ENCODE measurements around the gene IL22RA1.

The IL22RA1 gene

DNA sequence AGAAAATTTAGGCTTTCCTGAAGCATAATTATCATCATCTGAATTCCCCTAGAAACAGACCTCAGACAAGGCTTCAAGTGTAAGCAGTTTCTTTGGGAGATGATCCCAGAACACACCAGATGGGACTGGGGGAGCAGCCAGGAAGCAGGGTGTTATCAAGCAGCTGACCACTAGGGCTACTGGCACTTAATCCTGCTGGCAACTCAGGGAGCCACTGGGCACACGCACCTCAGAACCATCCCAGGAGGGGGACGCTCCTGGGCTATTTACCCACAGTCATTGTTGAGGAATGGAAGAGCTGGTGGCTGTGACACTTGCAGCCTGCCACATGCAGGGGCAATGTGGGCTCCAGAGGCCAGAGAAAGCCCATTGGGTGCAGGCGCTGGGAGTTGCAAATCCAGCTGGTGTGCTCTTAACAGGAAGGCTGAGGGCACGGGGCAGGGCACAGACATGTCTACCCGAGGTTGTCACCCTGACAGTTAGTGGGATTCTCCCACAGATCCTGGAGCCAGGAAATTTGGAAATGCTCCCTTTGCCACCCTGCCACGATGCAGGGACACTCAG, 15.1 kb upstream of the IL22RA1 start:
- Histone ChIP-seq H3K36me3 (ENCODE audit: low read length) (peaks cover 8% of the 10 kb centered on the region; the same call in 1 of the 2 replicates), H3K4me3 (ENCODE audit: insufficient read depth, low read length, poor library complexity, severe bottlenecking) (no peak overlapping the region), H3K9ac (ENCODE audit: low read length) (no peak overlapping the region), H4K20me1 (ENCODE audit: low read depth, low read length) (no peaks in the 10 kb centered on the region), H3K9me2 (replicated peaks; ENCODE audit: insufficient read depth, low read length) (no peaks in the 10 kb centered on the region), H3K79me2 (ENCODE audit: insufficient read depth, low read length) (peaks cover 7% of the 10 kb centered on the region; the same call in 1 of the 2 replicates), H3K9me3 (ENCODE audit: insufficient read depth, low read length) (no peaks in the 10 kb centered on the region), H3F3A (ENCODE audit: insufficient read depth) (peaks cover 78% of the 10 kb centered on the region), H3K27me3 (ENCODE audit: low read length) (no peaks in the 10 kb centered on the region), H3K27ac (ENCODE audit: low read depth, low read length) (0 out of 2 replicates have a peak overlapping the region, but pooled peaks have one; percentile 7), H2AFZ (ENCODE audit: low read depth, low read length, severe bottlenecking) (no peak overlapping the region), H3K4me2 (ENCODE audit: low read depth, low read length, poor library complexity, severe bottlenecking) (no peak overlapping the region)
- TF ChIP-seq, protein P1, sequence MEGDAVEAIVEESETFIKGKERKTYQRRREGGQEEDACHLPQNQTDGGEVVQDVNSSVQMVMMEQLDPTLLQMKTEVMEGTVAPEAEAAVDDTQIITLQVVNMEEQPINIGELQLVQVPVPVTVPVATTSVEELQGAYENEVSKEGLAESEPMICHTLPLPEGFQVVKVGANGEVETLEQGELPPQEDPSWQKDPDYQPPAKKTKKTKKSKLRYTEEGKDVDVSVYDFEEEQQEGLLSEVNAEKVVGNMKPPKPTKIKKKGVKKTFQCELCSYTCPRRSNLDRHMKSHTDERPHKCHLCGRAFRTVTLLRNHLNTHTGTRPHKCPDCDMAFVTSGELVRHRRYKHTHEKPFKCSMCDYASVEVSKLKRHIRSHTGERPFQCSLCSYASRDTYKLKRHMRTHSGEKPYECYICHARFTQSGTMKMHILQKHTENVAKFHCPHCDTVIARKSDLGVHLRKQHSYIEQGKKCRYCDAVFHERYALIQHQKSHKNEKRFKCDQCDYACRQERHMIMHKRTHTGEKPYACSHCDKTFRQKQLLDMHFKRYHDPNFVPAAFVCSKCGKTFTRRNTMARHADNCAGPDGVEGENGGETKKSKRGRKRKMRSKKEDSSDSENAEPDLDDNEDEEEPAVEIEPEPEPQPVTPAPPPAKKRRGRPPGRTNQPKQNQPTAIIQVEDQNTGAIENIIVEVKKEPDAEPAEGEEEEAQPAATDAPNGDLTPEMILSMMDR (IDR thresholded peaks at IDR 0.05; ENCODE audit: insufficient read depth, low read length, poor library complexity, severe bottlenecking): no peak
- no peak for TF ChIP-seq EZH2phosphoT487 (conservative IDR thresholded peaks at IDR 0.05; ENCODE audit: low read length)

DNA sequence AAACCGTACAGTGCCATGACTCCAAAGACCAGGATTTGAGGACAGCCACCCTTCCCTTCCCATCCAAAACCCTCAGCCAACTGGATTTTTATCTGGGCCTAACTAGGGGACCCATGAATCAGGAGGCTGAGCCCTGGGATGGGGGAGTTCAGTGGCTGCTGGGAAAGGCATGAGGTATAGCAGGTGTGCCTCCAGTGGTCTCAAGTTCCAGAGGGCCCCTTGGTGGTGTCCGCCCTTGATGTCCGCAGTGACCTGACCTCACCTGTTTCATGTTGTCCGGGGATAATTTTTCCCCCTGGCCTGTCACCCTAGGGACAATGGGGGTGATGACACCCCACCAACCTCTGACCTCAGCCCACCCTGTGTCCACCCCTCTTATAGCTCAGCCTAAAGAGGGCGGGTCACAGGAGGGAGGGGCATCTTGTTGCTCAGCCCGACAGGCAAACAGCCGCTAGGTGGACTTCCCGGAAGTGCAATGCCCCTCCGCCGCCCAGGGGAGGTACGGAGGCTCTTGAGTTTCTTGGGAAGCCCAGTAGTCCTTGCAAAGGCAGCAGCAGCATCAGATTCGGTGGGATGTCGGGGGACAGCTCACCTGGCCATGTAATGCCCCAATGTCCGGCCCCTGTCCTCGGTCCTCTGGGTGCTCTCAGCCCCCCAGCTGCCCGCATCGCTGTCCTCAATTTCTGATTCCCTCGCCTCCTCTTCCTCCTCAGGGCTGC, 13.8 kb upstream of the IL22RA1 start:
- no peaks in the 10 kb centered on the region for H3K27me3 ChIP-seq (ENCODE audit: low read length)

GRCh38 chr1:24155011-24155782, 12.3 kb upstream of the IL22RA1 start:
- H3K9ac ChIP-seq (ENCODE audit: low read length): peak overlapping the region; percentile 17; the same call in 1 of the 2 replicates
- peaks cover 10% of the 10 kb centered on the region; the same call in 1 of the 2 replicates for H3K79me2 ChIP-seq (ENCODE audit: insufficient read depth, low read length)
- H3K4me3 ChIP-seq (ENCODE audit: insufficient read depth, low read length, poor library complexity, severe bottlenecking): no peak overlapping the region
- H3K27ac ChIP-seq (ENCODE audit: low read depth, low read length): peak overlapping the region; percentile 95
- no peaks in the 10 kb centered on the region for H3K27me3 ChIP-seq (ENCODE audit: low read length)
- H3K9me2 ChIP-seq (replicated peaks; ENCODE audit: insufficient read depth, low read length): no peaks in the 10 kb centered on the region
- peaks cover 79% of the 10 kb centered on the region for H3F3A ChIP-seq (ENCODE audit: insufficient read depth)
- no peaks in the 10 kb centered on the region for H3K36me3 ChIP-seq (ENCODE audit: low read length)
- peak overlapping the region; percentile 80 for H3K4me2 ChIP-seq (ENCODE audit: low read depth, low read length, poor library complexity, severe bottlenecking)
- no peak for TF ChIP-seq EZH2phosphoT487 (conservative IDR thresholded peaks at IDR 0.05; ENCODE audit: low read length)
- TF ChIP-seq, protein P1 (IDR thresholded peaks at IDR 0.05; ENCODE audit: insufficient read depth, low read length, poor library complexity, severe bottlenecking): peak; percentile 29
- H4K20me1 ChIP-seq (ENCODE audit: low read depth, low read length): no peaks in the 10 kb centered on the region
- H3K9me3 ChIP-seq (ENCODE audit: insufficient read depth, low read length): no peaks in the 10 kb centered on the region
- no peak overlapping the region for H2AFZ ChIP-seq (ENCODE audit: low read depth, low read length, severe bottlenecking)

More for the DNA sequence above, 13.8 kb upstream of the IL22RA1 start:
- peaks cover 9% of the 10 kb centered on the region; the same call in 1 of the 2 replicates for H3K79me2 ChIP-seq (ENCODE audit: insufficient read depth, low read length)
- no peak overlapping the region for H3K9ac ChIP-seq (ENCODE audit: low read length)
- H3K9me2 ChIP-seq (replicated peaks; ENCODE audit: insufficient read depth, low read length): no peaks in the 10 kb centered on the region
- no peak for TF ChIP-seq EZH2phosphoT487 (conservative IDR thresholded peaks at IDR 0.05; ENCODE audit: low read length)
- TF ChIP-seq, protein P1 (IDR thresholded peaks at IDR 0.05; ENCODE audit: insufficient read depth, low read length, poor library complexity, severe bottlenecking): no peak
- H3K4me2 ChIP-seq (ENCODE audit: low read depth, low read length, poor library complexity, severe bottlenecking): no peak overlapping the region
- H3K4me3 ChIP-seq (ENCODE audit: insufficient read depth, low read length, poor library complexity, severe bottlenecking): no peak overlapping the region
- H3F3A ChIP-seq (ENCODE audit: insufficient read depth): peaks cover 85% of the 10 kb centered on the region
- no peaks in the 10 kb centered on the region for H4K20me1 ChIP-seq (ENCODE audit: low read depth, low read length)
- peak overlapping the region; percentile 95 for H3K27ac ChIP-seq (ENCODE audit: low read depth, low read length)
- no peak overlapping the region for H2AFZ ChIP-seq (ENCODE audit: low read depth, low read length, severe bottlenecking)
- H3K9me3 ChIP-seq (ENCODE audit: insufficient read depth, low read length): no peaks in the 10 kb centered on the region
- peaks cover 4% of the 10 kb centered on the region; the same call in 1 of the 2 replicates for H3K36me3 ChIP-seq (ENCODE audit: low read length)
